Upper lobe of left lung (tissue), 4 donors: Measurements from ENCODE around the gene SH3RF1.

ENCODE experiments used
- EP300 ChIP-seq, 4 donors: sonication (generic); formaldehyde crosslinking; IDR thresholded peaks; one replicate each; pipeline ENCODE4 v1.5.1; 2017; ENCODE audit warnings: antibody characterized with exemption in 4 of 4, control low read depth in 2 of 4
- POLR2A ChIP-seq, 4 donors: fragments of 450-650 bp; IDR thresholded peaks; one replicate each; pipeline ENCODE4 v1.5.1; 2016 to 2017; ENCODE audit warnings: antibody characterized with exemption in 4 of 4, mild to moderate bottlenecking in 2 of 4
- POLR2AphosphoS5 ChIP-seq, 2 donors: sonication (generic); formaldehyde crosslinking; IDR thresholded peaks; one replicate each; pipeline ENCODE4 v1.5.1; 2017; ENCODE audit warnings: antibody characterized with exemption in 2 of 2

GRCh38 chr4:169249999-169250398 lies 20.8 kb downstream of the SH3RF1 start:
- no peak for TF ChIP-seq POLR2AphosphoS5 (IDR thresholded peaks at IDR 0.05)
- TF ChIP-seq POLR2A (IDR thresholded peaks at IDR 0.05): no peak
- no peak for TF ChIP-seq EP300 (IDR thresholded peaks at IDR 0.05)
